Esophagus (tissue), 2 donors: ENCODE data around the gene RNF181. TPM values are rescaled to one million over a fixed set of nuclear protein-coding genes. Genes with fewer than 3 reads are reported as not detected.

Source experiments
- H3K27ac ChIP-seq, 2 donors: one replicate each; pipeline ENCODE4 v1.5.1; 2013; ENCODE audit warnings: low read depth in 2 of 2, mild to moderate bottlenecking in 2 of 2, inconsistent platforms in 1 of 2, low read length in 1 of 2, moderate library complexity in 1 of 2
- H3K27me3 ChIP-seq, 2 donors: one replicate each; pipeline ENCODE4 v1.6.1; 2013; ENCODE audit warnings: low read length in 2 of 2, control low read depth in 1 of 2, mild to moderate bottlenecking in 1 of 2; ENCODE audit not compliant: insufficient read depth in 2 of 2, control insufficient read depth in 1 of 2
- H3K36me3 ChIP-seq, 2 donors: one replicate each; pipeline ENCODE4 v1.6.1; 2013; ENCODE audit warnings: low read length in 1 of 2; ENCODE audit not compliant: control insufficient read depth in 2 of 2, insufficient read depth in 2 of 2
- H3K4me1 ChIP-seq, 2 donors: one replicate each; pipeline ENCODE4 v1.6.1; 2013; ENCODE audit warnings: low read length in 1 of 2; ENCODE audit not compliant: control insufficient read depth in 2 of 2, insufficient read depth in 2 of 2
- H3K4me3 ChIP-seq, 2 donors: one replicate each; pipeline ENCODE4 v1.5.1; 2013; ENCODE audit warnings: low read length in 2 of 2, mild to moderate bottlenecking in 2 of 2, low read depth in 1 of 2, moderate library complexity in 1 of 2
- H3K9me3 ChIP-seq, 2 donors: one replicate each; pipeline ENCODE4 v1.6.1; 2013; ENCODE audit warnings: mild to moderate bottlenecking in 2 of 2, low read depth in 1 of 2, low read length in 1 of 2, moderate library complexity in 1 of 2; ENCODE audit not compliant: control insufficient read depth in 2 of 2, insufficient read depth in 1 of 2
- WGBS, 2 donors: extraction: QIAGEN DNeasy Blood & Tissue Kit; methylation state at CpG; one replicate each; pipeline ENCODE4 v1.1.7; 2013; 5-methylcytosine and 5-hydroxymethylcytosine counted together
- polyA plus RNA-seq, 2 donors: library from polyadenylated mRNA; stranded (reverse); fragments of 200-250 nt; gene quantifications; one replicate each; pipeline ENCODE4 v1.2.3, GENCODE V29; 2013
- donor health status: healthy with polysubstance abuse.
- donor health status: Bipolar disorder and iron deficiency.

Gene RNF181, protein sequence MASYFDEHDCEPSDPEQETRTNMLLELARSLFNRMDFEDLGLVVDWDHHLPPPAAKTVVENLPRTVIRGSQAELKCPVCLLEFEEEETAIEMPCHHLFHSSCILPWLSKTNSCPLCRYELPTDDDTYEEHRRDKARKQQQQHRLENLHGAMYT
- 100 to 1,000 TPM; 159 to 189 TPM for polyA plus RNA-seq

DNA sequence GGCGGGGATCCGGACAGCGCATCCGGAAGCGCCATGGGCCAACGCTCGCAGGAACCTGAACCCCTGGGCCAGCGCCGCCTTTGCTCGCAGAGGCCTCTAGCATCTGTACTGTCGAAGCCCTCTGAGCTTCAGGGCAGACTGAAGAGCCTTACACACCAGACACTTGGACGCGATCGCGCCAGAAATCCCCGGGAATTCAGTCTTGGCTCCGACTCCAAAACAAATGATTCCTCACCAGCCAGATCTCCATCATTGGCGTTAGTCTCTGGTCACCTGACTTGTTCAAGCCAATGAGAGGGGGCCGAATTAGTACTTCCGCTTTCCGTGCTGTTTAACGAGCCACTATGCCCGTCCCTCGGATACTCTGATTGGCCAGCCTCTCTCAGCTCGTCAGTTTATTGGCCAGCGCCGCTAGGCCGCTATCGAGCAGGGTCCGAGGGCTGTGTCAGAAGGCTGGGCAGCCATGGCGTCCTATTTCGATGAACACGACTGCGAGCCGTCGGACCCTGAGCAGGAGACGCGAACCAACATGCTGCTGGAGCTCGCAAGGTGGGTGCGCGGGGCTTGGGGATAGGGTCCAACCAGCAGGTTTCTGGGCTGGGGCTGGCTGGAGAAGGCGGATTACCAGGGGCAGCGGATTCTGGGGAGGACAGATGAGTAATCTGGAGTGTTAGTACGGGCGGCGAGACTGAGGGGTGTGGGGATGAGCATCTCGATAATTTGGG, at the start of gene RNF181:
TSS of gene RNF181 (plus strand) at position 445 of the 725 bp plus-strand sequence. CDS start at position 464, 19 bp downstream.
- peak within 1 kb of the TSS; percentile 89 to 98 for H3K27ac ChIP-seq
- H3K9me3 ChIP-seq: no peaks in the 10 kb centered on the region
- peak within 1 kb of the TSS; percentile 85 to 92 for H3K4me3 ChIP-seq
- H3K36me3 ChIP-seq: peaks cover 6 to 23% of the 10 kb centered on the region in 2 donors
- WGBS, 2 donors: 0% methylated on average over 47 of the region's 47 CpGs
- peaks cover 10 to 29% of the 10 kb centered on the region in 2 donors for H3K4me1 ChIP-seq
- no peaks in the 10 kb centered on the region for H3K27me3 ChIP-seq

- Histone ChIP-seq H3K36me3 (peaks cover 13 to 15% of the 10 kb centered on the region in 2 donors), H3K4me3 (no peak overlapping the region), H3K27ac (peak overlapping the region; percentile 11 to 52), H3K4me1 (peaks cover 0 to 3% of the 10 kb centered on the region in 2 donors), H3K9me3 (no peaks in the 10 kb centered on the region), H3K27me3 (no peaks in the 10 kb centered on the region)
- WGBS, 2 donors: 62 to 69% methylated on average over 5 of the region's 5 CpGs
Observed at GRCh38 chr2:85545780-85546240, 49.7 kb upstream of the RNF181 start.

DNA sequence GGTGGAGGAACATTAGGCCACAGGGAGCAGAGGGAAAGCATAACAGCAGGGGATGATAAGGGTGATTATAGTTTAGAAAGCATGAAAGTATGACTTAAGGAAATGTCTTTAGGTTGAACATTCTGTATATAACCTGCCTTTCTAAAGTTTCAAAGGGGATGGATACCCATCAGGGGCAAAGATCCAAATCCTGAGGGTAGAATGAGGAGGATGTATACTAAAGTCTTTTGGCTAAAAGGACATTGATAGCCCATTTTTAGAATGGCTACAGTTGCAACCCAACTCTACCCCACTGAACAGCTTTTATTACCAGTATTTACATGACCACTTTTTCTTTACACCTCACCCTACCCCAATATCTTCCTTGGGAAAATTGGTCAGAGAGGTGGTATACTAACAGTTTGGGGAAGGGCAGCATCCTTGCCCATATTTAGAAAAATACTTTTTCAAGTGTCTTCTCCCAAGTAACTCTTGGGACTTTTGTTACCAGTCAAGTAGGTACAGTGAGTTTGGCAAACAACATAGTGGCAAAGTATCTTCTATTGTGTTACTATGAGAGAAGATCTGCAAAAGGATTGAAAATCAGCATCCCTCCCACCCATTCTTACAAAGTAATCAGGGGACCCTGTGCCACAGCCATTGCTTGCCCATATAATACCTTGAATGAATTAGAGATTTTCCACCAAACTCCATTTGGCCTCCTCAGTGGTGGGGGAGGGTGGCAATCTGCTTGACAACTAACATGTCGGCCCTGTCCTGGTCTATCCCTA, 48.3 kb upstream of the RNF181 start:
- Histone ChIP-seq H3K27me3 (no peaks in the 10 kb centered on the region), H3K36me3 (peaks cover 13 to 15% of the 10 kb centered on the region in 2 donors), H3K4me3 (no peak overlapping the region), H3K4me1 (peaks cover 0 to 3% of the 10 kb centered on the region in 2 donors), H3K9me3 (no peaks in the 10 kb centered on the region), H3K27ac (peak overlapping the region in 1 of 2 donors; percentile 66)
- 87 to 90% methylated on average over 1 of the region's 1 CpG for WGBS, 2 donors

DNA sequence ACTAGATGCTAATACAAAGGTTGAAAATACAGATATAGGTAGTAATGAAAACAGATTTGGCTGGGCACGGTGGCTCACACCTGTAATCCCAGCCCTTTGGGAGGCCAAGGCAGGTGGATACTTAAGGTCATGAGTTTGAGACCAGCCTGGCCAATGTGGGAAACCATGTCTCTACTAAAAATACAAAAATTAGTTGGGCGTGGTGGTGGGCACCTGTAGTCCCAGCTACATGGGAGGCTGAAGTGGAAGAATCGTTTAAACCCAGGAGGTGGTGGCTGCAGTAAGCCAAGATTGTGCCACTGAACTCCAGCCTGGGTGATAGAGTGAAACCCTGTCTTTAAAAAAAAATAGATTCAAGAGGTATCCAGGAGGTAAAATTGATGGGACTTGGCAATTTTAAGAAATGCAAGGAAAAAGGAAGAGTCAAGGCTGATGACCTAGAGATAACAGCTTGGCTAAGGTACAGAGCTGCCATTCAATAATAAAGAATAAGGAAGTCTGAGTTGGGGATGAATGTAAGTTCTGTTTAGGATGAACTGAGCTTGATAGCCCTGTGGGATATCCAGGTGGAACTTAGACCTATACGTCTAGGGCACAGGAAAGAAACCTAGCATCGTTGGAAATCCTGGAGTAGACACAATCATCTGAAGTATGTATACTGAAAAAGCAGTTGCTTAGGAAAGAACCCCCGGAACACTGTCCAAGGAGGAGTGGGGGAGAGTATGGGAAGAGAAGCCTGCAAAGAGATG, 47.5 kb upstream of the RNF181 start:
- Histone ChIP-seq H3K4me1 (no peaks in the 10 kb centered on the region), H3K27me3 (no peaks in the 10 kb centered on the region), H3K9me3 (no peaks in the 10 kb centered on the region), H3K36me3 (peaks cover 17 to 19% of the 10 kb centered on the region in 2 donors), H3K4me3 (no peak overlapping the region), H3K27ac (no peak overlapping the region)
- WGBS, 2 donors: 70 to 76% methylated on average over 6 of the region's 6 CpGs

- H3K36me3 ChIP-seq: peaks cover 18 to 22% of the 10 kb centered on the region in 2 donors
- no peaks in the 10 kb centered on the region for H3K9me3 ChIP-seq
- H3K4me1 ChIP-seq: no peaks in the 10 kb centered on the region
- no peak overlapping the region for H3K27ac ChIP-seq
- no peaks in the 10 kb centered on the region for H3K27me3 ChIP-seq
- WGBS, 2 donors: 58 to 61% methylated on average over 2 of the region's 2 CpGs
- H3K4me3 ChIP-seq: no peak overlapping the region
Observed at GRCh38 chr2:85548608-85548900, 47.0 kb upstream of the RNF181 start.

GRCh38 chr2:85549095-85549494, 46.5 kb upstream of the RNF181 start:
- Histone ChIP-seq H3K27ac (no peak overlapping the region), H3K4me1 (no peaks in the 10 kb centered on the region), H3K36me3 (peaks cover 19 to 22% of the 10 kb centered on the region in 2 donors), H3K4me3 (no peak overlapping the region), H3K27me3 (no peaks in the 10 kb centered on the region), H3K9me3 (no peaks in the 10 kb centered on the region)
- 89% methylated on average over 10 of the region's 10 CpGs for WGBS, 2 donors

DNA sequence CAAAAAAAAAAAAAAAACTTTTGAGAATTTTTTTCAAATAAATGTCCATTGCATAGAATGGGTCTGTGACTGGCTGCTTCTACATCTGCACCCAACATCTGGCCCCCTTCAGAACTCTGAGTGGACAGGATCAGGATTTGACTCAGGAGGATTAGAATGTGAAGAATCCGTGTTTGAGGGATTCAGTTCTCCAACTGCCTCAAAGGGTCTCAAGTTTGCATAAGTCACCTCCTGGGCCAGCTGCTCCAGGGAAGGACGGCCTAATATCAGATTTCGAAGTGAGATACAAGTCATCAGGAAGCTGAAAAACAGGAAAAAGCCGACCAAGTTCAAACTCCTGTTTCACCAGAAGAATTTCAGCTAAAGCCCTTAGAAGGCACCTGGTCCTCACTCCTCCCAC, 45.7 kb upstream of the RNF181 start:
- no peaks in the 10 kb centered on the region for H3K27me3 ChIP-seq
- no peaks in the 10 kb centered on the region for H3K4me1 ChIP-seq
- H3K36me3 ChIP-seq: peaks cover 18 to 21% of the 10 kb centered on the region in 2 donors
- H3K27ac ChIP-seq: peak overlapping the region in 1 of 2 donors; percentile 26
- no peak overlapping the region for H3K4me3 ChIP-seq
- 52 to 60% methylated on average over 4 of the region's 4 CpGs for WGBS, 2 donors
- H3K9me3 ChIP-seq: no peaks in the 10 kb centered on the region

DNA sequence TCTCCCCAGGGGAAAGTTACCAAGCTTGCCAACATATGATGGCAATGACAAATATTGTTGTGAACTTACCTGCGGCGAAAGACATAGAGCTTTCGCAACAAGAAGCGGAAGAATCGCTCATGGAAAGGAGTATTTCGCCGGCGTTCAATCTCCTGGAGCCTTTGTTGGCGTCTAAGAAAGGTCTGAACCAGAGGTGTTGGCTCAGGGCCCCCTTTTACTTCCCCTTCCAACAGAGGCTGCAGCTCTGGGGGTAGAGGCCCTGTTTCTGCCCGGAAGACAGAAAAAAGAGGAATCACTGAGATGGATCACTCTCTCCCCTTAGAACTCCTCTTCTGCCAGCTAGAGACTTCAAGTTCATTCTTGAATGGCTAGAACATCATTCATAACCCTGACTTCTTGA, 45.1 kb upstream of the RNF181 start:
- Histone ChIP-seq H3K4me1 (no peaks in the 10 kb centered on the region), H3K9me3 (no peaks in the 10 kb centered on the region), H3K27me3 (no peaks in the 10 kb centered on the region), H3K27ac (no peak overlapping the region), H3K36me3 (peaks cover 21 to 23% of the 10 kb centered on the region in 2 donors), H3K4me3 (no peak overlapping the region)
- WGBS, 2 donors: 85 to 88% methylated on average over 10 of the region's 10 CpGs
